ENCODE results near the gene CAMKMT. TPM values are rescaled to one million over a fixed set of nuclear protein-coding genes. Genes with fewer than 3 reads are reported as not detected.

Gene CAMKMT
- total RNA-seq, 1 donor from 2014 or later: 11.4 TPM

DNA sequence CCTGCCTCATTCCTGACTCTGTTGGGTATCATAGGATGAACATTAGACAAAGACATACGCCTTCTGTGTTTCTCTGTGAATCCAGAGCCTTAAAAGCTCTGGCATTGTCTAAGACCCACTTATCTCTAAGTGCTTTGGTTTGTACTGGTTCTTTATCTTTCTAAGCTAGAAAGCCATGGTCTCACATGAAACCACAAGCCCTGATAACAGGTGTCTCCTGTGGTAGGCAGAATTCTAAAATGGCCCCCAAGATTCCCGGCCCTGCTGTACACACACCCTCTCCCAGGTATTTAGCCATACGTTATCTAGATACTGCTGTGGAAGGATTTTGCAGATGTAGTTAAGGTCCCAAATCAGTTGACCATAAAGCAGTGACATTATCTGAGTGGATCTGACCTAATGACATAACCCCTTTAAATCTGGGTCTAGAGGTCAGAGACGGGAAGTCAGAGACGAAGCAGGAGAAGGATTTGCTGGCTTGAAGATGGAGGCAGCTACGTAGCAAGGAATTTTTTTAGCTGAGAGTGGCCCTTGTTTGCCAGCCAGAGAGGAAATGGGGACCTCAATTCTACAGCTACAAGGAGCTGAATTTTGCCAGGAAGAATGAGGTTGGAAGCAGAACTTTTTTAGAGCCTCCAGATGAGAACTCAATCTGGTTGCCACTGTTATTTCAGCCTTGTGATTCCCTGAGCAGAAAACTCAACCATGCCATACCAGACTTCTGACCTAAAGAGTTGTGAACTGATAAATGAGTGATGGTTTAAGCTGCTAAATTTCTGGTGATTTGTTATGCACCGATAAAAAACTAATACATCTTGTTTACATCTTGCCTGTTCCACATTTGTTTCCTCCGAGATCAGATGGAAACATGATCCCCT is 186.7 kb downstream of the CAMKMT start:
- intact Hi-C loops (cut with micrococcal nuclease): no loop called here

DNA sequence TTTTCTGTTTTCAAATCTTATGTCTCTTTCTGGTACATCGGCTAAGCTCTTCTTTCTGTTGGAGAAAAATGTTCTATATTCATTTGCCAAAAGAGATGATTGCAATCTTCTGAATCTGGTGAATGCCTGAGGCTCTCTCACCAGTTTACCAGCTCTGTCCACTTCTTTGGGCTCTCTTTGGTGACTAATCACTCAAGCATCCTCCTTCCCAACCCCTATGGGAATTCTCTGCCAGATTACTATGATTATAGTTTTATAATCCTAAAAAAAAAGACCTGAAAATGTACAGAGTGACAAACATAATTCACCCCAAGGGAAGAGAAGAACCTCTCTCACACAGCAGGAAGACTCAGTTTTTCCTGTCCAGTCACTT is 187.3 kb downstream of the CAMKMT start:
- intact Hi-C loops (cut with micrococcal nuclease): no loop called here

DNA sequence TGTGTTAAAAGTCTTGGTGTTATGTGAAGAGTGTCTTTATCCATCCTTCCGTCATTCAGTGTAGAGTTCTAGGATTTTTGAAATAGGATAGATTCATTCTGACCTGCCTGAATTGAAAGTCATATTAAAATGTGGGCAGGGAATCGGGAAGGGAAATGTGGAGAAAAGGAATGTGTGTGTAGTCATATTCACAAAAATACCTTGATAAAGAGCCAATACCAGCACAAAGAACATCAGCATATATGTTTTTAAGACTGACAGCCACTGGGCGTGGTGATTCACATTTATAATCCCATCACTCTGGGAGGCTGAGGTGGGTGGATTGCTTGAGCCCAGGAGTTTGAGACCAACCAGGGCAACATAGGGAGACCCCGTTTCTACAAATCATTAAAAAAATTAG is 188.1 kb downstream of the CAMKMT start:
- intact Hi-C loops (cut with micrococcal nuclease): no loop called here

DNA sequence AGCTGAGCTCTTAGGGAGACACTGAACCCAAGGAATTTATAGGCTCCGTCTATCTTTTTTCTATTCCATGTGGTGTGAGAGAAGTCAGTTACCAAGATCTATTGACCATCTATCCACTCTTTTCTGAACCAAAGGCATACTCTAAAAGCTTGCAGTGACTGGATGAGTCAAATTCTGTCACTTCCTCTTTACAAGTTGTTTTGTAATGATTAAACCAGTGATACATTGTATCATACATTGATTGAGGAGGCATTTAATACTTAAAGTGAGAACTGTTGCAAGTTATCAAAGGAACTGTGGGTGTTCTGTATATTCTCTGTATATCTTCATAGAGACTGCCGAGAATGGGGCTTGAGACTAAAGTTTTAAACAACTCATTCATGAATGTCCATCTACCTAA is 188.8 kb downstream of the CAMKMT start:
- intact Hi-C loops (cut with micrococcal nuclease): no loop called here

DNA sequence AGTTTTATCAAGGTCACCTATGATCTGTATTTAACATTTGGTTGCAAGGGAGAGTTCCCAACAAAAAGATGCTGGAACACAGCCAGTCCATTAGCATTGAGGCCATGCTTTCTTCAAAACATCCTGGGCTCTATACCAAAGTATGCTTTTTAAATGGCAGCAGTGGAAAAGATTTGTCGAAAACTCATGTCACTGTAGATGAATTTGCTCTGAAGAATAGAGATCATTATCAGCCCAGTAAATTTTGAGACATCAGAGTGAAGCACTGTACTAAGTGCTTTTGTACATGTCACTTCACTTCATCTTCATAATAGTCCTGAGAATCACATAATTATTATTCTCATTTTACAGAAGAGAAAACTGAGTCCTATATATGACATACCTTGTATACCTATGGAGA is 189.8 kb downstream of the CAMKMT start:
- intact Hi-C loops (cut with micrococcal nuclease): no loop called here

DNA sequence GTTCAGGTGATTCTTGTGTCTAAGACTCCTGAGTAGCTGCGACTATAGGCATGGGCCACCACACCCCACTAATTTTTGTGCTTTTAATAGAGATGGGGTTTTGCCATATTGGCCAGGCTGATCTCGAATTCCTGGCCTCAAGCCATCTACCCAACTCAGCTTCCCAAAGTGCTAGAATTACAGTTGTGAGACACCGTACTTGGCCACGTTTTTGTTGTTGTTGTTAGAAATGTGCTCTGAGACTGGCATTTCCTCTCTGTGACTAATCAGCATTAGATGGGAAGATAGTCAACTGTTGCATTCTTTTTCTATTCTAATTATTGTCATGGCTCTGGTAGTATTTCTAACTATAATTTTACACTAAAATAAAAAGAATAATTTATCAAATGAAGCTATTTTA is 191.7 kb downstream of the CAMKMT start:
- intact Hi-C loops (cut with micrococcal nuclease): no loop called here

DNA sequence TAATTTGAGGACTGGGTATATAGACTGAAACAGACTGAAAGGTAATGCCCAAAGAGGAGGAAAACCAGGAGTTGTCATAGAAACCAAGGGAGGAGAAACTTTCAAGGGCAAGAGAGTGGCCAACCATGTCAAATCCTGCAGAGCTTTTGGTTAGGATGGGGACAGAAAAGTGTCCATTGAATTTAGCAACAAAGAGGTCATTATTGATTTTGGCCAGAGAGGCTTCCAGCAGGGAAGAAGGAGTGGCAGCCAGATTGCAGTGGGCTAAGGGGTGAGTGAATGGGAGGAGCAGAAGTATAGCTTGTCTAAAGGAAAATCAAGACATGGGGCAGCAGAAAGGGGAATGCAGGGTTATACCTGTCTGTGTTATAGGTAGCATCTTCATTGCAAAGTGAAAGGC is 194.0 kb downstream of the CAMKMT start:
- intact Hi-C loops (cut with micrococcal nuclease): no loop called here

DNA sequence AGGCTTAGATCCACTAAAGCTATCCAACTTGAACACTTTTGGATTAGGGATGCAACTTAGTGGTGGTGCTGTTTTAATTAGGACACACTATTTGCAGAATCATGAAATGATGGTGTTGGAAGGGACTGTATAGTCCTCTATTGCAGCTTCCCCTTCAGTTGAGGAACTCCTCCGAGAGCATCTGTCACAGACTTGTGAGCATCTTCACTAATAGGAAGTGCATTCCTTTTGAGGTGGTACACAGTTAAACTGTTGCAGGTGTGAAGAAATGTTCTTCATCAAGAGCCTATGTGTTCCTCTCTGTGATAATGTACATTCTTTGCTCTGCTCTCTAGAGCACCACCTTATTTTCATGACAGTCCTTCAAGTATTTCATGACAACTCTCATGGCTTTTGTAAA is 197.4 kb downstream of the CAMKMT start:
- intact Hi-C loops (cut with micrococcal nuclease): no loop called here

DNA sequence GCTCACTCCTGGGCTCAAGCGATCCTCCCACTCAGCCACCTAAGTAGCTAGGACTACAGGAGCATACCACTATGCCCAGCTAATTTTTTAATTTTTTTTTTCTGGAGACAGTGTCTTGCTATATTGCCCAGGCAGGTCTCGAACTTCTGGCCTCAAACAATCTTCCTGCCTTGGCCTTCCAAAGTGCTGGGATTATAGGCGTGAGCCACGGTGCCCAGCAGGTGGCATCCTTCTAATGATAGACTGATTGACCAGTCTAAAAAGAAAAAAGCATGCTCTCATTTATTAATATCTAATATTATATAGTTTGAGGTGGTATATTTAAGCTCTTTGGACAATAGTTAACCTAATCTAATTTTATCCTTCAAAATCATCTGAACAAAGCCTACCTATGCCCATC is 198.6 kb downstream of the CAMKMT start:
- intact Hi-C loops (cut with micrococcal nuclease): loop anchor here (5.0 kb wide), 1 partner anchor 397 kb away; no protein-coding TSS in a partner anchor

DNA sequence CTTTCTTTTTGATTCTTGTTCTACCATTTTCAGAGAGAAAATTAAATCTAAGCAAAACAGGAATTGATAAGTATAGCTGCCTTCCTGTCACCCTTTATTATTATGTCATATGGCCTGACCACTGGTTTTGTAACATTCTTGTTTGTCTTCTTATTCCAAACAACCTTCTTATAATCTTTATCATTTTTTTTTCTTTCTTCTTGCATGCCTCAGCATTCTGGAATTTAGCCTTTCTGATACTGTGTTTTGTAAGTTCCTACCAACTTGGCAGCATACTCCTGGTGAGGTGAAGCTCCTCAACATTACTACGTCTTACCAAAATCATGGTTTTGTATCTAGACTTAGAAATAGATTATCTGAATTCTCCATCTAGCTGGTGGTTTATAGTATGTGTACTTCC is 199.2 kb downstream of the CAMKMT start:
- intact Hi-C loops (cut with micrococcal nuclease): loop anchor here (5.0 kb wide), 1 partner anchor 396 kb away; no protein-coding TSS in a partner anchor

DNA sequence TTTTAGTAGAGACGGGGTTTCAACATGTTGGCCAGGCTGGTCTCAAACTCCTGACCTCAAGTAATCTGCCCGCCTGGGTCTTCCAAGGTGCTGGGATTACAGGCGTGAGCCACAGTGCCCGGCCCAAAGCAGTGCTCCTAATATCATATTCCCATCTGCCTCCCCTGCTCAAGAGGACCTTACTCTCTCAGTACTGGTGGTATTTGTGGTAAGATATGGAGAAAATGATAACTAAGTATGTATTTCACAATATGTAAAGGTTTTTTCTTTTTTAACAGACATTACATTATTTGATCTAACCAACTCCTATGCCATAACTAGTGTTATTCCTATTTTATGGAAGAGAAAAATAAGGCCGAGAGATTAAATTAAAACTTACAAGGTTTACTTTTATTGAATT is 201.0 kb downstream of the CAMKMT start:
- intact Hi-C loops (cut with micrococcal nuclease): loop anchor here (5.0 kb wide), 1 partner anchor 395 kb away; no protein-coding TSS in a partner anchor

DNA sequence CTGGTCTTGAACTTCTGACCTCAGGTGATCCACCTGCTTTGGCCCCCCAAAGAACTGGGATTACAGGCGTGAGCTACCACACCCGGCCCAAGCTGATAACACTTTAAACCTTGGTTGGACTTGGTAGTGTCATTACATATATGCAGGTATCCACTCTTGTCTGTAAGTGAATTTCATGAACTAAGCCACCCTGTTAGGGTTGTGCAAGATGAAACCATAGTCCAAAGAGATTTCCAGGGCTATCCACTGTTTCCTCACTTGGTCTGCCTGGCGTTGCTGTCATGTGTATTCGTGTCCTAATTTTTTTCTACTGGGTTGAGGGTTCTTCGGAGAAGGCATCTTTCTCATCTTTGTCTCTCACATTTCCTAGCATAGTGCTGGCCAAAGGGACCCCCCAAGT is 203.0 kb downstream of the CAMKMT start:
- intact Hi-C loops (cut with micrococcal nuclease): loop anchor here (5.0 kb wide), 1 partner anchor 393 kb away; no protein-coding TSS in a partner anchor

DNA sequence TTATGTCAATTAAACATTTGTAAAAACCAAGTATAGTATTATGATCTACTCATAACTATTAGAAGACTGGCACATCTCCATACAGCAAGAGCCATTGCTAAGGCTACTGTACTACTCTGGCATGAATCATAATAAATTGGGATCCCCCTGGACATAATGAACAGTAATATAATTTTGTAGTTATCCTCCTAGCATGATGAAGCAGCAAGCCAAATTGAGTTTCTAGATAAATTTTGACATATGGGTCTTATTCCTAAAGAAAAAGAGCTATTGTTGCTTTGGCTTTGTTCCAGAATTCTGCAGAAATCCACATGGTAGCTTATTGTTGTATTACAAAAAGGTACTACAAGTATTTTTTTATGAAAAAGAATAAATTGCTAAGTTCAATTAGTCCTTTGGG is 204.3 kb downstream of the CAMKMT start:
- intact Hi-C loops (cut with micrococcal nuclease): no loop called here

DNA sequence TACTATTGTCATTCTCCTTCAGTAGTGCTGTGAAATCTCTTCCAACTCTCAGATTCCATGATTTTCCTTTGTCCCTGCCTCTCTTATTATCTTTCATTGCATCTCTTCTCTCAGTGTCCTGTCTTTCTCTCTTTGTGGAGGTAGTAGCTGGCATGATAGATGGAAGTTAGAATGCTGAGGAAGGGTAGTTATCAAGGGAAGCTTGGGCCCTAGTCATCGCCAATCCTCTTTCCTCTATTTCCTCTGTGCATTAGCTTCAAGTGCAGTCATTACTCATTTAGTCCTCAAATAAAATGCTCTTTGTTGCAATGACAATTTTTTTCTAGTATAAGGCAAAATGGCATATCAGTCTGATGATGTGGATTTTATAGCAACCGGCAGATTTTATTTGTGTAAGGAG is 207.7 kb downstream of the CAMKMT start:
- intact Hi-C loops (cut with micrococcal nuclease): no loop called here

DNA sequence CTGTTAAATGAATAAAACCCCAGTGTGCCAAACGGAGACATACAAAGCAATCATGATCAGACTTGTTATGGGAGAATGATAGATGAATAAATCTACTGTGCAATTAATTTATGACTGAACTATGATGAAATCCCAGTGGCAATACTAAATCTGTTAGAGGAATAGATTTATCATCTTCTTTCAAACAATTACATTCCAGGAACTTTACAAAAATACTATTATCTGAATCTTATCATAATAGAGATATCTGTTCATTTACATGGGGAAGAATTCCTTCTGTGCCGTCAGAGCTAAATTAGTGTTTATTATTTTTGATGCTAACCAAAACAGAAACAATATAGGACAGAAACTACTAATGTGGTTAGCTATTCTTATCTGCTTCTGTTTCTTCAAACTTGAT is 208.5 kb downstream of the CAMKMT start:
- intact Hi-C loops (cut with micrococcal nuclease): loop anchor here (10.0 kb wide), 1 partner anchor 795 kb away; the partner anchor contains the start of gene DYNC2LI1

DNA sequence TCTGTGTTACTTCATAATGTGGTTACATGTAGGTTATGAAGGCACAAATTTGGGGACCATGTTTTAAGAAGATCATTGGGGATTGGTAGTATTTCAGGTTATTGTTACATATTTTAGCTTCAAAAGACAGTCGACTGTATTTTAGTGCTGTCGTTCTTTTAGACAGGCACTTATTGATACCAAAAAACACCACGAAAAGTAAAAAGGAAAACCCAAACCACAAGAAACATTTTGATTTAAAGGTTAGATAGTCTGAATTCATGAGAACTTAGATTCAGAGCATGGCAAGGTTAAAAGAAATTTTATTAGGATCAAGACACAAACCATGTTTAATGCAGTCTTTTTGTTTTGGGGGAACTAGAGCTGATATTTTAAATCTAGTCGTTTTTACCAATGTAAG is 209.0 kb downstream of the CAMKMT start:
- intact Hi-C loops (cut with micrococcal nuclease): loop anchor here (10.0 kb wide), 1 partner anchor 796 kb away; the partner anchor contains the start of gene DYNC2LI1

DNA sequence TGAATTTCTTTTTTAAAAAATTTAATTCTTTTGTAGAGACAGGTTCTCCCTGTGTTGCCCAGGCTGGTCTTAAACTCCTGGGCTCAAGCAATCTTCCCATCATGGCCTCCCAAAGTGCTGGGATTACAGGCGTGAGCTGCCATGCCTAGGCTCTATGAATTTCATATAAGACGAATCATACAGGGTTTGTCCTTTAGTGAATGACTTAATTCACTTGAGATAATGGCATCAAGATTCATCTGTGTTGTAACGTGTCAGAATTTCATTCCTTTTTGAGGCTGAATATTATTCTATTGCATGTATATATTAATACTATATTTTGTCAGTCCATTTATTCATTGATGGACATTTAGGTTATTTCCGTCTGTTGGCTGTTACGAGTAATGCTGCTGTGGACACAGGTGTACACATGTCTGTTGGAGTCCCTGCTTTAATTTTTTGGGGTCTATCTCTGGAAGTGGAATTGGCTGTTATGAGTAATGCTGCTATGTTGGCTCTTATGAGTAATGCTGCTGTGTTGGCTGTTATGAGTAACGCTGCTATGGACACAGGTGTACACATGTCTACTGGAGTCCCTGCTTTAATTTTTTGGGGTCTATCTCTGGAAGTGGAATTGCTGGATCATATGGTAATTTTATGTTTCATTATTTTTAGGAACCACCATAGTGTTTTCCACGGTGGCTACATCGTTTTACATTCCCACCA is 210.6 kb downstream of the CAMKMT start:
- intact Hi-C loops (cut with micrococcal nuclease): loop anchor here (10.0 kb wide), 1 partner anchor 798 kb away; the partner anchor contains the start of gene DYNC2LI1

DNA sequence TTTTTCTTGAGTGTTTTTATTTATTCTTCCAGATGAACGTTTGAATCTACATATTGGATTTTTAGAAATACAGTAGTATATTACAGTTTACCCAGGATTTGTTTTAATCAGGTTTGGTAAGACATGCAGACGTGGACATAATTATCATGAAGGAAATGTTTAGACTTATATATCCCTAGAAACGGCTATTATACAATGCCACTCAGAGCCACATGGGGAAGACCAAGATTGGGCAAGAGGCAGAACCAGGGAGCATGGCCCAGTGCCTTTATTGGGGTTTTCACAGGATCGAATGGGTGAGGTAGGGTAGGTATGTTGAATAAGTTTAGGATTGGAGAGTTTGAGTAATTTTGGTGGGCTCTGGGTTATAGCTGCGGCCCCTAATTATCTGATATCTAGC is 212.2 kb downstream of the CAMKMT start:
- intact Hi-C loops (cut with micrococcal nuclease): loop anchor here (10.0 kb wide), 1 partner anchor 799 kb away; the partner anchor contains the start of gene DYNC2LI1

DNA sequence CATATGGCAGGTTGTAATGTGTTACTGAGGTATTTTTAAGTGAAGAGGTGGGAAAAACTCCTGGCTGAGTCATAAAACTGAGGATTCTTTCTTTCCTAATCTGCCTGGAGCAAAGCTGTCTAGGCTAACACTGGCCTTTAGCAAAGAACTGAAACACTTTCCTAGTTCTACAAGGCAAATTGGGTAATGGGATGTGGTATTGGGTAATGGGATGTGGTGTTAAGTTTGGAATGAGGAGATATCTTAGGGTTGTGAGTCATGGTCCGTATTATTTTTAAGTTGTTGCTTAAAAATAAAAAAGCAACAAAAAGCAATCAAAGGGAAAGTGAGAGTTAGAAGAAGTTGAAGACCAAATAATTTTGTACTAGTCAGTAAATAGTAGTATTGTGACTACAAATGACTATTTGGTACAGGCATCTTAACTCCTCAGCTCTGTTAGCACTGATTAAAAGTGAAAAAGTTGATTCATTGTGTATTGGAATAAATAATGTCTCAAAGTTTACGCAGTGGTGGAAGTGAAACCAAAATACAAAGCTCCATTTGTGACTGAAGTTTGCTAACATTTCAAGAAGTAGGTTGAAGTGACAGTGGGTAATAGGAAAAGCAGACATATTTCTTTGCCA is 216.8 kb downstream of the CAMKMT start:
- intact Hi-C loops (cut with micrococcal nuclease): loop anchor here (10.0 kb wide), 1 partner anchor 804 kb away; the partner anchor contains the start of gene DYNC2LI1

DNA sequence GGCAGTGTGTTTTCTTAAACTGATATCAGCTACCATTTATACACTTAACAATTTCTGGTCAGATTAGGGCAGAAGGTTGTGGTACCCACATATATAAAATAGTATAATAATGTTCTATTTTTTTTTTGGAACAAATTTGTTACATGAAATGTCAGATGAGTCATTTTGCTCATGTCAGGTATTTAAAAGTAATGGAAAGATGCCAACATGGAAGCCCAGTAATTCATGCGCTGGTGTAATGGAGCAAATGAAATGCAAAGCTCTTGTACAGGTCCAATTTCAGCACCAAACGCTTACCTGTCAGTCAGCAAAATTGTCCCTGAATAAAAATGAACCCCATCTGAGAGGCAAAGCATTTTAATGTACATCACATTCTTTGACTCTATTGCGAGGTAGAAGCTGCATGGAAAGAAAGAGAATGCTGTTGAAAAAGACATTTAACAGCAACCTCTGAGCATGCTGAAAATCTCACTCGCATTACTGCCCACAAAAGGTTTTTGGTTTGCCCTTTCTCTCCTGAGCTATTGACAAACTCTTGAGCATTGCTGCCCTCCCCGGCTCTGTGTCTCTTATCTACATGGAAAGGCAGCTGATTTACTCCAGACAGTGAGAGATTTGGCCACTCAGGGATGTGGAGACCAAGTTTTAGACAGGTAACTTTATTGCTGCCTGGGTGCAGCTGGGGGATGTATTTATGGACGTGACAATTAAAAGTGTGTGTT is 217.5 kb downstream of the CAMKMT start:
- intact Hi-C loops (cut with micrococcal nuclease): loop anchor here (10.0 kb wide), 1 partner anchor 804 kb away; the partner anchor contains the start of gene DYNC2LI1

DNA sequence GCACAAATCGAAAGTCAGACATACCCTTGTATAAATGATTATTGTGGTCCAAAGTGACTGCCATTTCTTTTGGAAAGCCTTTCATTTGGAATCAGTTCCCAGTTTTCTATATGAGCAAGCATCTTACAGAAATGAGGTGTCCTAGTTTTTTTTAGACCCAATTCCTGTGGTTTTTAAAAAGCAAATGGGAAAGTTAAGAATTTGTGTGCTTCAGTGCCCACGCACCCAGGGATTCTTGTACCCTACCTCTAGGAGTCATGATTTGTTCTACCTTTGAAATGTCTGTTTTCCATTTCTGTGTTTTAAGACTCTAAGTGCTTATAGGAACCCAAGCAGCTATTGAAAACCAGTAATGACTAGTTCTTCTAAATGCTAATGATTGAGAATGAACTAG is 218.1 kb downstream of the CAMKMT start:
- intact Hi-C loops (cut with micrococcal nuclease): loop anchor here (10.0 kb wide), 1 partner anchor 805 kb away; the partner anchor contains the start of gene DYNC2LI1

Measured in T-helper 1 cell treated with Interleukin-12 subunit alpha and Interleukin-12 subunit beta and Interleukin-4 antibody, amounts not matched to agents 30 ng/mL and 1 ng/mL, for 36 hours (primary cell).